ENCODE results near the gene BTBD2.

Gene BTBD2

GRCh38 chr19:1981253-1981652 lies 34.3 kb downstream of the BTBD2 start:
- DNase-seq = no peak

- DNase-seq = no peak
Measured at GRCh38 chr19:1980809-1981181, 34.7 kb downstream of the BTBD2 start.

- no peak for DNase-seq
Measured at GRCh38 chr19:1980091-1980808, 35.3 kb downstream of the BTBD2 start.

GRCh38 chr19:1979642-1980041 lies 35.9 kb downstream of the BTBD2 start:
- no peak for DNase-seq

- DNase-seq = no peak
Measured at GRCh38 chr19:1979017-1979416, 36.5 kb downstream of the BTBD2 start.

GRCh38 chr19:1978346-1978894 lies 37.1 kb downstream of the BTBD2 start:
- DNase-seq = no peak

GRCh38 chr19:1977120-1977519 lies 38.4 kb downstream of the BTBD2 start:
- DNase-seq = no peak

GRCh38 chr19:1975162-1975480 lies 40.4 kb downstream of the BTBD2 start:
- DNase-seq = no peak

- DNase-seq = no peak
Measured at GRCh38 chr19:1974381-1975161, 40.9 kb downstream of the BTBD2 start.

GRCh38 chr19:1970806-1971502 lies 44.6 kb downstream of the BTBD2 start:
- DNase-seq = no peak

GRCh38 chr19:1970003-1970805 lies 45.3 kb downstream of the BTBD2 start:
- no peak for DNase-seq

GRCh38 chr19:1969176-1970002 lies 46.1 kb downstream of the BTBD2 start:
- DNase-seq = no peak

- DNase-seq = no peak
Measured at GRCh38 chr19:1968279-1969175, 47.0 kb downstream of the BTBD2 start.

GRCh38 chr19:1967087-1967608 lies 48.4 kb downstream of the BTBD2 start:
- peak; percentile 34 to 49 for DNase-seq

GRCh38 chr19:1962674-1963073 lies 52.8 kb downstream of the BTBD2 start:
- no peak for DNase-seq

- DNase-seq = no peak
Measured at GRCh38 chr19:1961000-1961883, 54.3 kb downstream of the BTBD2 start.

- DNase-seq = no peak
Measured at GRCh38 chr19:1959928-1960589, 55.5 kb downstream of the BTBD2 start.

GRCh38 chr19:1957562-1958248 lies 57.8 kb downstream of the BTBD2 start:
- no peak for DNase-seq

Measured in activated T-cell treated with anti-CD3 and anti-CD28 coated beads, Interleukin-2, amount 50 U/mL, for 48 hours (primary cell).